ENCODE measurements around the gene GRN. TPM values are rescaled to one million over a fixed set of nuclear protein-coding genes. Genes with fewer than 3 reads are reported as not detected.

The GRN gene
- total and polyA plus RNA-seq, 9 of the 15 experiments (the other 6 are each of a cell fraction or from before 2014, with no cell fraction given) = 5.4 to 75.3 (median 20.7) TPM

DNA sequence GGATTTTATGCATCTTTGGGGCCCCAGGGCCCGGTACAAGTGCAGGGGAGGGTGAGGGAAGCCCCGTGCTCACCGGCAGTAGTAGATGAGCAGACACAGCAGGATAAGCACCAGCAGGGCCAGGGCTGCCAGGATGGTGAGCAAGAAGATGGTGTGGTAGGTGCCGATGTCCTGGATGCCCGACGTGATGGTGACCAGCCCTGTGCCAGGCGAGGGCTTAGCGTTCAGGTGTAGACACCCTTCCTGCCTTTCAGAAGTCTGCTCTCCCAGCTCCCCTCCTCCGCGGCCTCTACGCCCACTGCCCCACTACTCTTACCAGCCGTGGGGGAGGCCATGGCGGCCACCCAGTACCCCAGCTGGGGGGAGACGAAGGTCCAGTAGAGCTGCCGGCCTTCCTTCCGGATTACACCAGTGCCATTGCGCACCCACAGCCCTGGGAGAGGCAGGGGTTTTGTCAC lies 10.6 kb downstream of the GRN start:
- Histone ChIP-seq H3K4me3 (no peak overlapping the region), H2AFZ (ENCODE audit: low read depth, low read length) (no peak overlapping the region), H3K9ac (ENCODE audit: insufficient read depth in 1 of 2, low read depth in 2 of 2, low read length in 2 of 2) (peak overlapping the region in 1 of 2 experiments; percentile 17; a peak in 1 of 4 replicates), H3K27me3 (ENCODE audit: control insufficient read depth in 2 of 2, insufficient read depth in 2 of 2, low read length in 2 of 2) (no peaks in the 10 kb centered on the region), H3K9me3 (replicated peaks; ENCODE audit: control insufficient read depth, insufficient read depth, low read depth, low read length) (no peaks in the 10 kb centered on the region), H3K4me2 (ENCODE audit: insufficient read depth, low read length) (no peak overlapping the region), H3K4me1 (replicated peaks in 1 of 2; ENCODE audit: control insufficient read depth in 2 of 2, insufficient read depth in 2 of 2, low read length in 2 of 2) (peaks cover 0 to 36% of the 10 kb centered on the region in 2 experiments; a peak in 2 of 5 replicates), H3K27ac (ENCODE audit: extremely low read depth, low read depth, low read length) (no peak overlapping the region), H3K79me2 (ENCODE audit: control insufficient read depth, insufficient read depth, low read length) (no peaks in the 10 kb centered on the region), H3K9me1 (ENCODE audit: control insufficient read depth, insufficient read depth, low read length) (no peaks in the 10 kb centered on the region), H4K20me1 (replicated peaks; ENCODE audit: control insufficient read depth, insufficient read depth, low read length) (peaks cover 3% of the 10 kb centered on the region; the same call in 1 of the 2 replicates), H3K36me3 (ENCODE audit: control insufficient read depth, insufficient read depth, low read length) (peaks cover 5% of the 10 kb centered on the region; the same call in 1 of the 3 replicates)
- no TSS peak for BruUV-seq (replicated peaks)
- WGBS (ENCODE audit: insufficient coverage, low coverage, missing lambda C conversion rate) = 43% methylated on average over 13 of the region's 17 CpGs
- intact Hi-C loops (cut with micrococcal nuclease) (no loop called here), in situ Hi-C loops (cut with MboI) (no loop called here)
- FAIRE-seq = no peak
- CTCF ChIA-PET (ENCODE audit: low intra/inter-chr PET ratio) = no interaction called here
- ATAC-seq = no peak
- TF ChIP-seq MEF2A (IDR thresholded peaks at IDR 0.05; ENCODE audit: control insufficient read depth, low read depth, low read length) (no peak), SETDB1 (IDR thresholded peaks at IDR 0.05; ENCODE audit: low read length) (no peak), PPARD (CRISPR knock-in tag; IDR thresholded peaks at IDR 0.05) (no peak), ZNF165 (CRISPR knock-in tag; IDR thresholded peaks at IDR 0.05; ENCODE audit: borderline replicate concordance) (no peak), TCF7 (IDR thresholded peaks at IDR 0.05; ENCODE audit: borderline replicate concordance) (no peak), ZNF766 (CRISPR knock-in tag; conservative IDR thresholded peaks at IDR 0.05) (no peak), FOXA1 (IDR thresholded peaks at IDR 0.05; ENCODE audit: borderline replicate concordance) (no peak), CBX8 (IDR thresholded peaks at IDR 0.05; ENCODE audit: borderline replicate concordance, extremely low read depth, low read depth, low read length, poor library complexity, severe bottlenecking) (no peak), CBFA2T3 (IDR thresholded peaks at IDR 0.05) (no peak), MCM2 (IDR thresholded peaks at IDR 0.05; ENCODE audit: low read depth) (no peak), ZNF316 (IDR thresholded peaks at IDR 0.05) (no peak), BDP1 (IDR thresholded peaks at IDR 0.05; ENCODE audit: insufficient read depth, insufficient read length) (no peak), CBX3 (IDR thresholded peaks at IDR 0.05; ENCODE audit: borderline replicate concordance in 1 of 2, low read length in 2 of 2) (no peak), CBX5 (IDR thresholded peaks at IDR 0.05; ENCODE audit: borderline replicate concordance, low read depth) (no peak)
- TF ChIP-seq, protein P1, sequence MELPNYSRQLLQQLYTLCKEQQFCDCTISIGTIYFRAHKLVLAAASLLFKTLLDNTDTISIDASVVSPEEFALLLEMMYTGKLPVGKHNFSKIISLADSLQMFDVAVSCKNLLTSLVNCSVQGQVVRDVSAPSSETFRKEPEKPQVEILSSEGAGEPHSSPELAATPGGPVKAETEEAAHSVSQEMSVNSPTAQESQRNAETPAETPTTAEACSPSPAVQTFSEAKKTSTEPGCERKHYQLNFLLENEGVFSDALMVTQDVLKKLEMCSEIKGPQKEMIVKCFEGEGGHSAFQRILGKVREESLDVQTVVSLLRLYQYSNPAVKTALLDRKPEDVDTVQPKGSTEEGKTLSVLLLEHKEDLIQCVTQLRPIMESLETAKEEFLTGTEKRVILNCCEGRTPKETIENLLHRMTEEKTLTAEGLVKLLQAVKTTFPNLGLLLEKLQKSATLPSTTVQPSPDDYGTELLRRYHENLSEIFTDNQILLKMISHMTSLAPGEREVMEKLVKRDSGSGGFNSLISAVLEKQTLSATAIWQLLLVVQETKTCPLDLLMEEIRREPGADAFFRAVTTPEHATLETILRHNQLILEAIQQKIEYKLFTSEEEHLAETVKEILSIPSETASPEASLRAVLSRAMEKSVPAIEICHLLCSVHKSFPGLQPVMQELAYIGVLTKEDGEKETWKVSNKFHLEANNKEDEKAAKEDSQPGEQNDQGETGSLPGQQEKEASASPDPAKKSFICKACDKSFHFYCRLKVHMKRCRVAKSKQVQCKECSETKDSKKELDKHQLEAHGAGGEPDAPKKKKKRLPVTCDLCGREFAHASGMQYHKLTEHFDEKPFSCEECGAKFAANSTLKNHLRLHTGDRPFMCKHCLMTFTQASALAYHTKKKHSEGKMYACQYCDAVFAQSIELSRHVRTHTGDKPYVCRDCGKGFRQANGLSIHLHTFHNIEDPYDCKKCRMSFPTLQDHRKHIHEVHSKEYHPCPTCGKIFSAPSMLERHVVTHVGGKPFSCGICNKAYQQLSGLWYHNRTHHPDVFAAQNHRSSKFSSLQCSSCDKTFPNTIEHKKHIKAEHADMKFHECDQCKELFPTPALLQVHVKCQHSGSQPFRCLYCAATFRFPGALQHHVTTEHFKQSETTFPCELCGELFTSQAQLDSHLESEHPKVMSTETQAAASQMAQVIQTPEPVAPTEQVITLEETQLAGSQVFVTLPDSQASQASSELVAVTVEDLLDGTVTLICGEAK (IDR thresholded peaks at IDR 0.05) = no peak
- TF ChIP-seq, protein P1 (CRISPR knock-in tag; IDR thresholded peaks at IDR 0.05) = no peak
- DNase-seq (ENCODE audit: extremely low read depth in 1 of 4, low spot score in 3 of 4) = no peak
- POLR2A ChIA-PET = interaction anchor here (0.8 to 1.8 kb wide), 3 partner anchors 10 to 136 kb away, joined by 3 to 8 read pairs (median 4); partner anchors contain the start of genes GRN and UBTF

Measured in K562 (cell line).